Panc1 (cell line): ENCODE measurements around the gene KDR.

ENCODE experiments used
- TF ChIP-seq, protein P1 (sequence below): fragments of 450-650 bp; IDR thresholded peaks from 2 replicates; pipeline ENCODE4 v1.5.1; 2017; ENCODE audit warnings: mild to moderate bottlenecking
- TF ChIP-seq, protein P2 (sequence below), 2 experiments: IDR thresholded peaks; 2 replicates each; pipeline ENCODE4 v1.6.1; 2011 to 2012; ENCODE audit warnings: low read depth in 2 of 2, control low read depth in 1 of 2, low read length in 1 of 2, mild to moderate bottlenecking in 1 of 2, moderate library complexity in 1 of 2; ENCODE audit not compliant: insufficient read depth in 1 of 2

DNA sequence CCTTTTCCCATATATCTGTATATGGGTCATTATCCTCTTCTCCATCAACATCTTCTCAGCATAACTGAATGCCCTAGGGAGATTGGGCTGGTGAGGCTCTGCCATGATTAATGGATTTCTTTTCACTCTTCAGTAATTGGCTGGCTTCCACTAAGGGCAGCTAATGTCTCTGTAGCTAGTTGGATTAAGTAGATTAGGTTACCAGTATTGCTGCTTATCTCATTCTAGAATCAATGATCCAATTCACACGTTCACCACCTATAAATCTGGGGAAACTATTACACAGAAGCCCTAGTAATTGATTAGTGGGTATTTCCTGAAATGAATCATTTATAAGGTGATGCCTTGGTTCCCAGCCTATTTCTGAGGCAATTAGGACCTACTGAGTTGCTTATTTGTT is 94.8 kb downstream of the KDR start:
- TF ChIP-seq, protein P1, sequence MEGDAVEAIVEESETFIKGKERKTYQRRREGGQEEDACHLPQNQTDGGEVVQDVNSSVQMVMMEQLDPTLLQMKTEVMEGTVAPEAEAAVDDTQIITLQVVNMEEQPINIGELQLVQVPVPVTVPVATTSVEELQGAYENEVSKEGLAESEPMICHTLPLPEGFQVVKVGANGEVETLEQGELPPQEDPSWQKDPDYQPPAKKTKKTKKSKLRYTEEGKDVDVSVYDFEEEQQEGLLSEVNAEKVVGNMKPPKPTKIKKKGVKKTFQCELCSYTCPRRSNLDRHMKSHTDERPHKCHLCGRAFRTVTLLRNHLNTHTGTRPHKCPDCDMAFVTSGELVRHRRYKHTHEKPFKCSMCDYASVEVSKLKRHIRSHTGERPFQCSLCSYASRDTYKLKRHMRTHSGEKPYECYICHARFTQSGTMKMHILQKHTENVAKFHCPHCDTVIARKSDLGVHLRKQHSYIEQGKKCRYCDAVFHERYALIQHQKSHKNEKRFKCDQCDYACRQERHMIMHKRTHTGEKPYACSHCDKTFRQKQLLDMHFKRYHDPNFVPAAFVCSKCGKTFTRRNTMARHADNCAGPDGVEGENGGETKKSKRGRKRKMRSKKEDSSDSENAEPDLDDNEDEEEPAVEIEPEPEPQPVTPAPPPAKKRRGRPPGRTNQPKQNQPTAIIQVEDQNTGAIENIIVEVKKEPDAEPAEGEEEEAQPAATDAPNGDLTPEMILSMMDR, result no peak
- TF ChIP-seq, protein P2, sequence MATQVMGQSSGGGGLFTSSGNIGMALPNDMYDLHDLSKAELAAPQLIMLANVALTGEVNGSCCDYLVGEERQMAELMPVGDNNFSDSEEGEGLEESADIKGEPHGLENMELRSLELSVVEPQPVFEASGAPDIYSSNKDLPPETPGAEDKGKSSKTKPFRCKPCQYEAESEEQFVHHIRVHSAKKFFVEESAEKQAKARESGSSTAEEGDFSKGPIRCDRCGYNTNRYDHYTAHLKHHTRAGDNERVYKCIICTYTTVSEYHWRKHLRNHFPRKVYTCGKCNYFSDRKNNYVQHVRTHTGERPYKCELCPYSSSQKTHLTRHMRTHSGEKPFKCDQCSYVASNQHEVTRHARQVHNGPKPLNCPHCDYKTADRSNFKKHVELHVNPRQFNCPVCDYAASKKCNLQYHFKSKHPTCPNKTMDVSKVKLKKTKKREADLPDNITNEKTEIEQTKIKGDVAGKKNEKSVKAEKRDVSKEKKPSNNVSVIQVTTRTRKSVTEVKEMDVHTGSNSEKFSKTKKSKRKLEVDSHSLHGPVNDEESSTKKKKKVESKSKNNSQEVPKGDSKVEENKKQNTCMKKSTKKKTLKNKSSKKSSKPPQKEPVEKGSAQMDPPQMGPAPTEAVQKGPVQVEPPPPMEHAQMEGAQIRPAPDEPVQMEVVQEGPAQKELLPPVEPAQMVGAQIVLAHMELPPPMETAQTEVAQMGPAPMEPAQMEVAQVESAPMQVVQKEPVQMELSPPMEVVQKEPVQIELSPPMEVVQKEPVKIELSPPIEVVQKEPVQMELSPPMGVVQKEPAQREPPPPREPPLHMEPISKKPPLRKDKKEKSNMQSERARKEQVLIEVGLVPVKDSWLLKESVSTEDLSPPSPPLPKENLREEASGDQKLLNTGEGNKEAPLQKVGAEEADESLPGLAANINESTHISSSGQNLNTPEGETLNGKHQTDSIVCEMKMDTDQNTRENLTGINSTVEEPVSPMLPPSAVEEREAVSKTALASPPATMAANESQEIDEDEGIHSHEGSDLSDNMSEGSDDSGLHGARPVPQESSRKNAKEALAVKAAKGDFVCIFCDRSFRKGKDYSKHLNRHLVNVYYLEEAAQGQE (IDR thresholded peaks at IDR 0.05; ENCODE audit: insufficient read depth in 1 of 2, low read depth in 2 of 2, low read length in 1 of 2), result no peak
